GM15510 (cell line): ENCODE measurements around the gene STX7.

Experiments used
- POLR2A ChIP-seq: IDR thresholded peaks from 3 replicates; pipeline ENCODE4 v1.6.1; 2011; ENCODE audit warnings: borderline replicate concordance; ENCODE audit not compliant: insufficient read length; ENCODE audit errors: extremely low read depth

The STX7 gene

GRCh38 chr6:132490024-132490423 is 22.9 kb downstream of the STX7 start:
- no peak for TF ChIP-seq POLR2A

GRCh38 chr6:132489376-132489775 is 23.5 kb downstream of the STX7 start:
- no peak for TF ChIP-seq POLR2A

GRCh38 chr6:132487762-132488161 is 25.2 kb downstream of the STX7 start:
- TF ChIP-seq POLR2A: no peak

- TF ChIP-seq POLR2A: no peak
These were observed 28.3 kb downstream of the STX7 start for GRCh38 chr6:132484680-132485018.

- TF ChIP-seq POLR2A: no peak
These were observed 28.9 kb downstream of the STX7 start for GRCh38 chr6:132483779-132484679.

- TF ChIP-seq POLR2A: no peak
These were observed 30.3 kb downstream of the STX7 start for GRCh38 chr6:132482581-132482980.

- no peak for TF ChIP-seq POLR2A
These were observed 31.7 kb downstream of the STX7 start for GRCh38 chr6:132481189-132481588.

- TF ChIP-seq POLR2A: no peak
These were observed 33.8 kb downstream of the STX7 start for GRCh38 chr6:132479131-132479530.

GRCh38 chr6:132478674-132479073 is 34.2 kb downstream of the STX7 start:
- TF ChIP-seq POLR2A: no peak

GRCh38 chr6:132478266-132478665 is 34.6 kb downstream of the STX7 start:
- TF ChIP-seq POLR2A: no peak

- no peak for TF ChIP-seq POLR2A
These were observed 36.2 kb downstream of the STX7 start for GRCh38 chr6:132476688-132477087.

GRCh38 chr6:132475925-132476324 is 37.0 kb downstream of the STX7 start:
- no peak for TF ChIP-seq POLR2A

- no peak for TF ChIP-seq POLR2A
These were observed 41.1 kb downstream of the STX7 start for GRCh38 chr6:132471787-132472186.

- TF ChIP-seq POLR2A: no peak
These were observed 46.0 kb downstream of the STX7 start for GRCh38 chr6:132466952-132467351.

- TF ChIP-seq POLR2A: no peak
These were observed 47.1 kb downstream of the STX7 start for GRCh38 chr6:132465530-132466485.

GRCh38 chr6:132464538-132465256 is 48.2 kb downstream of the STX7 start:
- no peak for TF ChIP-seq POLR2A

- no peak for TF ChIP-seq POLR2A
These were observed 51.0 kb downstream of the STX7 start for GRCh38 chr6:132461958-132462357.
